Psoas muscle (tissue), 8 donors: Measurements from ENCODE around the gene S100A8. TPM values are rescaled to one million over a fixed set of nuclear protein-coding genes. Genes with fewer than 3 reads are reported as not detected.

Experiments
- ATAC-seq, 4 donors: fragments of 200-7000 bp; cut with Tn5 transposase; one replicate each; pipeline ENCODE4 v1.9.1; 2020; ENCODE audit warnings: moderate library complexity in 3 of 4, mild to moderate bottlenecking in 2 of 4
- DNase-seq, 2 donors: peaks; one replicate each; pipeline ENCODE4 v3.0.0-alpha.2; 2020
- H3K27ac ChIP-seq: fragments of 200-600 bp; one replicate; pipeline ENCODE4 v1.8.0; 2022
- H3K27me3 ChIP-seq, 3 donors: fragments of 200-600 bp in 1 of 3; one replicate each; pipeline versions ENCODE4 v1.6.1 to v1.8.0; 2013 to 2022; ENCODE audit warnings: low read length in 2 of 3, mild to moderate bottlenecking in 2 of 3, moderate library complexity in 1 of 3; ENCODE audit not compliant: insufficient read depth in 3 of 3
- H3K36me3 ChIP-seq, 2 donors: fragments of 200-600 bp in 1 of 2; one replicate each; pipeline versions ENCODE4 v1.6.1 to v1.8.0; 2013 to 2022; ENCODE audit warnings: low read depth in 1 of 2, mild to moderate bottlenecking in 1 of 2, moderate library complexity in 1 of 2; ENCODE audit not compliant: insufficient read depth in 1 of 2
- H3K4me1 ChIP-seq: fragments of 200-600 bp; one replicate; pipeline ENCODE4 v1.8.0; 2022
- H3K4me3 ChIP-seq: fragments of 200-600 bp; one replicate; pipeline ENCODE4 v1.8.0; 2022; ENCODE audit warnings: mild to moderate bottlenecking
- H3K9me3 ChIP-seq: fragments of 200-600 bp; one replicate; pipeline ENCODE4 v1.8.0; 2022
- WGBS, 3 donors: extraction: QIAGEN DNeasy Blood & Tissue Kit; methylation state at CpG; one replicate each; pipeline versions ENCODE4 v1.1.6 to v1.1.7; 2013; 5-methylcytosine and 5-hydroxymethylcytosine counted together
- intact Hi-C, 2 donors: fragments of 100-400 bp; cut with DNase I; formaldehyde crosslinking; loops; one replicate each; pipeline versions ENCODE4 v1.11.0 to v1.14.2; 2022
- polyA plus RNA-seq, 3 donors: library from polyadenylated mRNA; stranded (reverse); fragments of 200-250 nt; gene quantifications; one replicate each; pipeline ENCODE4 v1.2.3, GENCODE V29; 2013
- total RNA-seq, 4 donors: library from RNA; stranded (reverse); fragmentation: NEBNext Ultra II Directional in 2 of 4; extraction: Animal tissue kit (Norgen Biotek cat#: 25700) in 2 of 4; gene quantifications; one replicate each; pipeline versions ENCODE4 v1.2.1 to v1.2.4, GENCODE V29; 2021 to 2023
- TF ChIP-seq, protein P1 (sequence below): fragments of 200-600 bp; IDR thresholded peaks from one replicate; pipeline ENCODE4 v1.8.0; 2022; ENCODE audit warnings: antibody characterized with exemption
- donor health status: healthy with polysubstance abuse.
- donor health status: DM: no; HTN: no; CAD: no; lungs with moderate emphysema.
- donor health status: Bipolar disorder and iron deficiency.
- donor health status: healthy.
- donor health status: DM: yes; HTN: yes; CAD: no.
- donor health status: DM: no; HTN: no; CAD: no.
- donor health status: DM: no; HTN: no; CAD: no.
- donor health status: DM: yes; HTN: yes; CAD: no.

S100A8 gene
- total and polyA plus RNA-seq, 7 donors = 16.8 to 57.0 (median 30.6) TPM

DNA sequence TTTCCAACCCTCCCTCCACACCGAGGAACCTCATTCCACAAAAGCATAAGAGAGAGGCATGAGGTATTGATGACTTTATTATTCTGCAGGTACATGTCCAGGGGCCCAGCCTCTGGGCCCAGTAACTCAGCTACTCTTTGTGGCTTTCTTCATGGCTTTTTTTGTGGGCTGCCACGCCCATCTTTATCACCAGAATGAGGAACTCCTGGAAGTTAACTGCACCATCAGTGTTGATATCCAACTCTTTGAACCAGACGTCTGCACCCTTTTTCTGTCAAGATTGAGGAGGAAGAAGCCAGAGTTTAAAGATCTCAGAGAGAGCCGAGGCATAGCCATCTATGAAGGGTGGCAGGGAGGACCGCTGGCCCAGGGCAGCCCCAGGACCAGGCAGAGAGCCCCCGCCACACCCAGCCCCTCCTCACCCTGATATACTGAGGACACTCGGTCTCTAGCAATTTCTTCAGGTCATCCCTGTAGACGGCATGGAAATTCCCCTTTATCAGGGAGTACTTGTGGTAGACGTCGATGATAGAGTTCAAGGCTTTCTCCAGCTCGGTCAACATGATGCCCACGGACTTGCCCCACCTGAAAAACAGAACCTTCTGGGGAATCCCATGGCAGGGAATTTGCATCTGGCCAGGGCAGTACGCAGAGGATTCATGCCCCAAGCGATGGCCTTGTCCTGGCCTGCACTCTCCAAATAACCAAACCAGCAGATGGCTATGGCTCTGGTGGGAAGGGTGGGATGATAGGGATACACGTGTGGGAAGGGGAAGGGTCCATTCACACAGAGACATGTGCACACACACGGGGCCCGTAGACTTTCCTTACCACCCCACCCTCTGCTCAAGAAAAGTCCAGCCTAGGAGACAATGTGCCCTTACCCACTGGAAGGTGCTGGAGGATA is 647 bp downstream of the S100A8 start:
- Histone ChIP-seq H3K9me3 (no peaks in the 10 kb centered on the region), H3K4me3 (no peak overlapping the region), H3K27me3 (no peaks in the 10 kb centered on the region), H3K27ac (no peak overlapping the region), H3K36me3 (no peaks in the 10 kb centered on the region), H3K4me1 (no peaks in the 10 kb centered on the region)
- TF ChIP-seq, protein P1, sequence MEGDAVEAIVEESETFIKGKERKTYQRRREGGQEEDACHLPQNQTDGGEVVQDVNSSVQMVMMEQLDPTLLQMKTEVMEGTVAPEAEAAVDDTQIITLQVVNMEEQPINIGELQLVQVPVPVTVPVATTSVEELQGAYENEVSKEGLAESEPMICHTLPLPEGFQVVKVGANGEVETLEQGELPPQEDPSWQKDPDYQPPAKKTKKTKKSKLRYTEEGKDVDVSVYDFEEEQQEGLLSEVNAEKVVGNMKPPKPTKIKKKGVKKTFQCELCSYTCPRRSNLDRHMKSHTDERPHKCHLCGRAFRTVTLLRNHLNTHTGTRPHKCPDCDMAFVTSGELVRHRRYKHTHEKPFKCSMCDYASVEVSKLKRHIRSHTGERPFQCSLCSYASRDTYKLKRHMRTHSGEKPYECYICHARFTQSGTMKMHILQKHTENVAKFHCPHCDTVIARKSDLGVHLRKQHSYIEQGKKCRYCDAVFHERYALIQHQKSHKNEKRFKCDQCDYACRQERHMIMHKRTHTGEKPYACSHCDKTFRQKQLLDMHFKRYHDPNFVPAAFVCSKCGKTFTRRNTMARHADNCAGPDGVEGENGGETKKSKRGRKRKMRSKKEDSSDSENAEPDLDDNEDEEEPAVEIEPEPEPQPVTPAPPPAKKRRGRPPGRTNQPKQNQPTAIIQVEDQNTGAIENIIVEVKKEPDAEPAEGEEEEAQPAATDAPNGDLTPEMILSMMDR = no peak
- ATAC-seq = peak in 2 of 4 donors; percentile 19 to 21
- intact Hi-C loops = no loop called here
- no peak for DNase-seq
- 73 to 79% (median 74%) methylated on average over 17 of the region's 17 CpGs for WGBS, 3 donors

- DNase-seq (no peak), ATAC-seq (no peak)
- Histone ChIP-seq H3K9me3 (no peaks in the 10 kb centered on the region), H3K36me3 (no peaks in the 10 kb centered on the region), H3K4me3 (no peak overlapping the region), H3K27ac (no peak overlapping the region), H3K4me1 (no peaks in the 10 kb centered on the region), H3K27me3 (no peaks in the 10 kb centered on the region)
- intact Hi-C loops = no loop called here
- TF ChIP-seq, protein P1 = no peak
- WGBS, 3 donors = 82 to 90% (median 85%) methylated on average over 1 of the region's 1 CpG
Measured at GRCh38 chr1:153389401-153389800, 1.5 kb downstream of the S100A8 start.

- no peak overlapping the region for H3K27ac ChIP-seq
- no peaks in the 10 kb centered on the region for H3K27me3 ChIP-seq
- no peaks in the 10 kb centered on the region for H3K9me3 ChIP-seq
- H3K4me3 ChIP-seq = no peak overlapping the region
- ATAC-seq = no peak
- no peak for DNase-seq
- no peaks in the 10 kb centered on the region for H3K4me1 ChIP-seq
- 62 to 78% (median 76%) methylated on average over 4 of the region's 4 CpGs for WGBS, 3 donors
- TF ChIP-seq, protein P1 = no peak
- intact Hi-C loops = no loop called here
- no peaks in the 10 kb centered on the region for H3K36me3 ChIP-seq
Measured at GRCh38 chr1:153387785-153388184, 3.1 kb downstream of the S100A8 start.

DNA sequence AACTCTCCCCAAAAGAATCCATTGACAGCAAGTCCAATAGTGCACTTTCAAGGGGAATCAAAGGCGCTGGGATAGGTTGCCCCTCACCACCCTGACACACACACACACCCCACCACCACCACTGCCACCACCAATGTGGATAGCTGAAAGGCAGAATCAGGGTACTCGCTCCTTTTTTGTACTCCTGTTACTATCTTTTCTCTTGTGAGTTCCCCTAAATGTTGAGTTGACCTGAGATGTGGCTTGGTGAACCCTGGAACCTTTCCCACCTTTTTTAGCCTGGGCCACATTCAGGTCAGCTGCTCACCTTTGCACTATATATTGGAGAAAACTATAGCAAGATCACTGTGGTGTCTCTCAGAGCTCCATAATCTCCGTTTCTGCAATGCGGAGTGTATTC is 3.9 kb downstream of the S100A8 start:
- no peaks in the 10 kb centered on the region for H3K4me1 ChIP-seq
- H3K9me3 ChIP-seq = no peaks in the 10 kb centered on the region
- H3K36me3 ChIP-seq = no peaks in the 10 kb centered on the region
- H3K27me3 ChIP-seq = no peaks in the 10 kb centered on the region
- ATAC-seq = no peak
- TF ChIP-seq, protein P1 = no peak
- intact Hi-C loops = no loop called here
- no peak for DNase-seq
- H3K27ac ChIP-seq = no peak overlapping the region
- WGBS, 3 donors = 87% methylated on average over 4 of the region's 4 CpGs
- no peak overlapping the region for H3K4me3 ChIP-seq
